Liver (tissue), 9 donors: ENCODE measurements around the gene TMEM176B. TPM values are rescaled to one million over a fixed set of nuclear protein-coding genes. Genes with fewer than 3 reads are reported as not detected.

ENCODE experiments used
- DNase-seq: peaks from one replicate; pipeline ENCODE4 v3.0.0-alpha.2; 2017; ENCODE audit warnings: low spot score
- H3K27ac ChIP-seq, 2 donors: one replicate each; pipeline ENCODE4 v1.7.0; 2013; ENCODE audit warnings: inconsistent platforms in 2 of 2, low read length in 2 of 2, control low read depth in 1 of 2, low read depth in 1 of 2, mild to moderate bottlenecking in 1 of 2
- H3K27me3 ChIP-seq, 4 donors: one replicate each; pipeline versions ENCODE4 v1.6.1 to v1.7.0; 2013; ENCODE audit warnings: low read length in 3 of 4, inconsistent platforms in 1 of 4, mild to moderate bottlenecking in 1 of 4, moderate library complexity in 1 of 4; ENCODE audit not compliant: control insufficient read depth in 4 of 4, insufficient read depth in 4 of 4
- H3K36me3 ChIP-seq, 4 donors: one replicate each; pipeline versions ENCODE4 v1.6.1 to v1.7.0; 2013; ENCODE audit warnings: low read length in 3 of 4, mild to moderate bottlenecking in 3 of 4, low read depth in 1 of 4, moderate library complexity in 1 of 4; ENCODE audit not compliant: control insufficient read depth in 4 of 4, insufficient read depth in 3 of 4
- H3K4me1 ChIP-seq, 4 donors: one replicate each; pipeline versions ENCODE4 v1.6.1 to v1.7.0; 2013; ENCODE audit warnings: low read length in 3 of 4, mild to moderate bottlenecking in 3 of 4, moderate library complexity in 1 of 4; ENCODE audit not compliant: control insufficient read depth in 4 of 4, insufficient read depth in 4 of 4
- H3K4me3 ChIP-seq, 3 donors: one replicate each; pipeline versions ENCODE4 v1.6.1 to v1.7.0; 2013; ENCODE audit warnings: low read length in 3 of 3, control low read depth in 1 of 3, low read depth in 1 of 3, mild to moderate bottlenecking in 1 of 3
- H3K9ac ChIP-seq, 2 donors: one replicate each; pipeline ENCODE4 v1.7.0; 2013; ENCODE audit warnings: low read length in 2 of 2, mild to moderate bottlenecking in 2 of 2, moderate library complexity in 2 of 2, control low read depth in 1 of 2, low read depth in 1 of 2
- H3K9me3 ChIP-seq, 4 donors: one replicate each; pipeline versions ENCODE4 v1.6.1 to v1.7.0; 2013; ENCODE audit warnings: low read length in 3 of 4; ENCODE audit not compliant: control insufficient read depth in 4 of 4
- EGR1 ChIP-seq, 2 donors: IDR thresholded peaks; 2 replicates each; pipeline ENCODE4 v1.6.1; 2016 to 2018; ENCODE audit warnings: antibody characterized with exemption in 2 of 2, low read depth in 2 of 2
- FOXA1 ChIP-seq: IDR thresholded peaks from 2 replicates; pipeline ENCODE4 v1.6.1; 2016; ENCODE audit warnings: antibody characterized with exemption
- FOXA2 ChIP-seq: IDR thresholded peaks from 2 replicates; pipeline ENCODE4 v1.6.1; 2016; ENCODE audit warnings: antibody characterized with exemption
- GABPA ChIP-seq, 2 donors: IDR thresholded peaks in 1 of 2; conservative IDR thresholded peaks in 1 of 2; 2 replicates each; pipeline ENCODE4 v1.6.1; 2016; ENCODE audit warnings: antibody characterized with exemption in 2 of 2, mild to moderate bottlenecking in 1 of 2, moderate library complexity in 1 of 2
- HNF4A ChIP-seq, 2 donors: conservative IDR thresholded peaks; 2 replicates each; pipeline ENCODE4 v1.6.1; 2016; ENCODE audit warnings: antibody characterized with exemption in 2 of 2, mild to moderate bottlenecking in 2 of 2
- HNF4G ChIP-seq: IDR thresholded peaks from 2 replicates; pipeline ENCODE4 v1.6.1; 2016; ENCODE audit warnings: antibody characterized with exemption
- JUND ChIP-seq, 2 donors: IDR thresholded peaks; 2 replicates each; pipeline ENCODE4 v1.6.1; 2016; ENCODE audit warnings: antibody characterized with exemption in 2 of 2
- NR2F2 ChIP-seq: IDR thresholded peaks from 2 replicates; pipeline ENCODE4 v1.6.1; 2016; ENCODE audit warnings: antibody characterized with exemption
- RXRA ChIP-seq, 2 donors: IDR thresholded peaks; 2 replicates each; pipeline ENCODE4 v1.6.1; 2017 to 2018; ENCODE audit warnings: antibody characterized with exemption in 2 of 2, mild to moderate bottlenecking in 1 of 2
- SP1 ChIP-seq: IDR thresholded peaks from 2 replicates; pipeline ENCODE4 v1.6.1; 2018; ENCODE audit warnings: antibody characterized with exemption, mild to moderate bottlenecking
- TAF1 ChIP-seq: conservative IDR thresholded peaks from 2 replicates; pipeline ENCODE4 v1.6.1; 2016; ENCODE audit warnings: antibody characterized with exemption, mild to moderate bottlenecking
- YY1 ChIP-seq: IDR thresholded peaks from 2 replicates; pipeline ENCODE4 v1.6.1; 2016; ENCODE audit warnings: antibody characterized with exemption, mild to moderate bottlenecking
- ZBTB33 ChIP-seq: IDR thresholded peaks from 2 replicates; pipeline ENCODE4 v1.6.1; 2016; ENCODE audit warnings: antibody characterized with exemption
- WGBS: extraction: QIAGEN DNeasy Blood & Tissue Kit; methylation state at CpG from one replicate; pipeline ENCODE4 v1.1.7; 2013; 5-methylcytosine and 5-hydroxymethylcytosine counted together
- polyA plus RNA-seq, 2 donors: library from polyadenylated mRNA; stranded (reverse) in 1 of 2; unstranded in 1 of 2; fragments of 200-250 nt in 1 of 2; fragments of >200 nt in 1 of 2; fragmentation: Nextera tagmentation in 1 of 2; extraction: Ambion mirVana in 1 of 2; gene quantifications; one replicate each; pipeline versions ENCODE4 v1.2.1 to v1.2.3, GENCODE V29; 2013 to 2015
- total RNA-seq, 2 donors: library from RNA; depleted of rRNA; stranded (reverse); fragments of >200 nt; gene quantifications; one replicate each; pipeline ENCODE4 v1.2.3, GENCODE V29; 2014
- TF ChIP-seq, protein P1 (sequence below): fragments of 150-350 bp; IDR thresholded peaks from 2 replicates; pipeline ENCODE4 v1.5.1; 2017; ENCODE audit warnings: improper control_type of control experiment, low read depth, low read length; ENCODE audit not compliant: missing input control
- TF ChIP-seq, protein P2 (sequence below): IDR thresholded peaks from 2 replicates; pipeline ENCODE4 v1.6.1; 2016; ENCODE audit warnings: antibody characterized with exemption, mild to moderate bottlenecking
- TF ChIP-seq, protein P3 (sequence below): IDR thresholded peaks from 2 replicates; pipeline ENCODE4 v1.6.1; 2016; ENCODE audit warnings: antibody characterized with exemption
- TF ChIP-seq, protein P4 (sequence below): IDR thresholded peaks from 2 replicates; pipeline ENCODE4 v1.6.1; 2016; ENCODE audit warnings: antibody characterized with exemption
- donor health status: healthy.
- donor health status: healthy.
- donor health status: healthy.
- donor health status: healthy.
- donor health status: healthy.

The TMEM176B gene
- total and polyA plus RNA-seq, 4 donors: 382 to 1,317 (median 999) TPM

GRCh38 chr7:150791746-150792452, 8.3 kb downstream of the TMEM176B start:
- no peak for DNase-seq
- WGBS: 93% methylated on average over 12 of the region's 12 CpGs
- Histone ChIP-seq H3K4me3 (no peak overlapping the region), H3K36me3 (peaks cover 10 to 55% (median 40%) of the 10 kb centered on the region in 4 donors), H3K27me3 (no peaks in the 10 kb centered on the region), H3K27ac (peak overlapping the region in 1 of 2 donors; percentile 16), H3K9ac (no peak overlapping the region), H3K4me1 (peaks cover 5 to 38% (median 22%) of the 10 kb centered on the region in 4 donors), H3K9me3 (no peaks in the 10 kb centered on the region)
- TF ChIP-seq HNF4A (conservative IDR thresholded peaks at IDR 0.05) (no peak), TAF1 (no peak), HNF4G (no peak), JUND (IDR thresholded peaks at IDR 0.05) (no peak), YY1 (no peak), FOXA1 (no peak), EGR1 (IDR thresholded peaks at IDR 0.05; ENCODE audit: low read depth in 2 of 2) (no peak), SP1 (no peak), GABPA (IDR thresholded peaks at IDR 0.05 in 1 of 2, conservative IDR thresholded peaks at IDR 0.05 in 1 of 2) (no peak), ZBTB33 (no peak), RXRA (IDR thresholded peaks at IDR 0.05) (no peak), NR2F2 (no peak), FOXA2 (no peak)
- TF ChIP-seq, protein P1, sequence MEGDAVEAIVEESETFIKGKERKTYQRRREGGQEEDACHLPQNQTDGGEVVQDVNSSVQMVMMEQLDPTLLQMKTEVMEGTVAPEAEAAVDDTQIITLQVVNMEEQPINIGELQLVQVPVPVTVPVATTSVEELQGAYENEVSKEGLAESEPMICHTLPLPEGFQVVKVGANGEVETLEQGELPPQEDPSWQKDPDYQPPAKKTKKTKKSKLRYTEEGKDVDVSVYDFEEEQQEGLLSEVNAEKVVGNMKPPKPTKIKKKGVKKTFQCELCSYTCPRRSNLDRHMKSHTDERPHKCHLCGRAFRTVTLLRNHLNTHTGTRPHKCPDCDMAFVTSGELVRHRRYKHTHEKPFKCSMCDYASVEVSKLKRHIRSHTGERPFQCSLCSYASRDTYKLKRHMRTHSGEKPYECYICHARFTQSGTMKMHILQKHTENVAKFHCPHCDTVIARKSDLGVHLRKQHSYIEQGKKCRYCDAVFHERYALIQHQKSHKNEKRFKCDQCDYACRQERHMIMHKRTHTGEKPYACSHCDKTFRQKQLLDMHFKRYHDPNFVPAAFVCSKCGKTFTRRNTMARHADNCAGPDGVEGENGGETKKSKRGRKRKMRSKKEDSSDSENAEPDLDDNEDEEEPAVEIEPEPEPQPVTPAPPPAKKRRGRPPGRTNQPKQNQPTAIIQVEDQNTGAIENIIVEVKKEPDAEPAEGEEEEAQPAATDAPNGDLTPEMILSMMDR: no peak
- TF ChIP-seq, protein P2, sequence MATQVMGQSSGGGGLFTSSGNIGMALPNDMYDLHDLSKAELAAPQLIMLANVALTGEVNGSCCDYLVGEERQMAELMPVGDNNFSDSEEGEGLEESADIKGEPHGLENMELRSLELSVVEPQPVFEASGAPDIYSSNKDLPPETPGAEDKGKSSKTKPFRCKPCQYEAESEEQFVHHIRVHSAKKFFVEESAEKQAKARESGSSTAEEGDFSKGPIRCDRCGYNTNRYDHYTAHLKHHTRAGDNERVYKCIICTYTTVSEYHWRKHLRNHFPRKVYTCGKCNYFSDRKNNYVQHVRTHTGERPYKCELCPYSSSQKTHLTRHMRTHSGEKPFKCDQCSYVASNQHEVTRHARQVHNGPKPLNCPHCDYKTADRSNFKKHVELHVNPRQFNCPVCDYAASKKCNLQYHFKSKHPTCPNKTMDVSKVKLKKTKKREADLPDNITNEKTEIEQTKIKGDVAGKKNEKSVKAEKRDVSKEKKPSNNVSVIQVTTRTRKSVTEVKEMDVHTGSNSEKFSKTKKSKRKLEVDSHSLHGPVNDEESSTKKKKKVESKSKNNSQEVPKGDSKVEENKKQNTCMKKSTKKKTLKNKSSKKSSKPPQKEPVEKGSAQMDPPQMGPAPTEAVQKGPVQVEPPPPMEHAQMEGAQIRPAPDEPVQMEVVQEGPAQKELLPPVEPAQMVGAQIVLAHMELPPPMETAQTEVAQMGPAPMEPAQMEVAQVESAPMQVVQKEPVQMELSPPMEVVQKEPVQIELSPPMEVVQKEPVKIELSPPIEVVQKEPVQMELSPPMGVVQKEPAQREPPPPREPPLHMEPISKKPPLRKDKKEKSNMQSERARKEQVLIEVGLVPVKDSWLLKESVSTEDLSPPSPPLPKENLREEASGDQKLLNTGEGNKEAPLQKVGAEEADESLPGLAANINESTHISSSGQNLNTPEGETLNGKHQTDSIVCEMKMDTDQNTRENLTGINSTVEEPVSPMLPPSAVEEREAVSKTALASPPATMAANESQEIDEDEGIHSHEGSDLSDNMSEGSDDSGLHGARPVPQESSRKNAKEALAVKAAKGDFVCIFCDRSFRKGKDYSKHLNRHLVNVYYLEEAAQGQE: no peak
- TF ChIP-seq, protein P3, sequence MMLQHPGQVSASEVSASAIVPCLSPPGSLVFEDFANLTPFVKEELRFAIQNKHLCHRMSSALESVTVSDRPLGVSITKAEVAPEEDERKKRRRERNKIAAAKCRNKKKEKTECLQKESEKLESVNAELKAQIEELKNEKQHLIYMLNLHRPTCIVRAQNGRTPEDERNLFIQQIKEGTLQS: no peak
- TF ChIP-seq, protein P4, sequence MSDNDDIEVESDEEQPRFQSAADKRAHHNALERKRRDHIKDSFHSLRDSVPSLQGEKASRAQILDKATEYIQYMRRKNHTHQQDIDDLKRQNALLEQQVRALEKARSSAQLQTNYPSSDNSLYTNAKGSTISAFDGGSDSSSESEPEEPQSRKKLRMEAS: no peak
